CD4-positive, alpha-beta T cell treated with Interleukin-10 for 1 hour (primary cell): ENCODE data around the gene PLEKHG2.
"Not testable (repeated sequence)": the region's sequence is repeated elsewhere in the genome, so short reads cannot be mapped to it uniquely, and the experiment has no call there.

ENCODE experiments used
- DNase-seq: peaks from one replicate; pipeline ENCODE4 v3.0.0-alpha.2; 2020

The PLEKHG2 gene

GRCh38 chr19:39449116-39449797 lies 36.8 kb downstream of the PLEKHG2 start:
- DNase-seq: no peak

- not testable (repeated sequence) for DNase-seq
Observed at GRCh38 chr19:39451257-39451656, 38.8 kb downstream of the PLEKHG2 start.

GRCh38 chr19:39463403-39463802 lies 50.9 kb downstream of the PLEKHG2 start:
- DNase-seq: no peak

GRCh38 chr19:39465956-39466747 lies 53.7 kb downstream of the PLEKHG2 start:
- DNase-seq: no peak

GRCh38 chr19:39467941-39468340 lies 55.5 kb downstream of the PLEKHG2 start:
- no peak for DNase-seq

GRCh38 chr19:39469036-39469435 lies 56.6 kb downstream of the PLEKHG2 start:
- no peak for DNase-seq

- no peak for DNase-seq
Observed at GRCh38 chr19:39469567-39469966, 57.1 kb downstream of the PLEKHG2 start.

GRCh38 chr19:39470724-39471339 lies 58.4 kb downstream of the PLEKHG2 start:
- DNase-seq: no peak

- no peak for DNase-seq
Observed at GRCh38 chr19:39471756-39472536, 59.5 kb downstream of the PLEKHG2 start.

- no peak for DNase-seq
Observed at GRCh38 chr19:39472746-39473442, 60.4 kb downstream of the PLEKHG2 start.

- no peak for DNase-seq
Observed at GRCh38 chr19:39473443-39473960, 61.0 kb downstream of the PLEKHG2 start.

GRCh38 chr19:39474139-39474620 lies 61.7 kb downstream of the PLEKHG2 start:
- DNase-seq: peak; percentile 79

- DNase-seq: no peak
Observed at GRCh38 chr19:39475748-39476147, 63.3 kb downstream of the PLEKHG2 start.
